T-helper 17 cell (primary cell): ENCODE results near the gene KANSL1. TPM values are rescaled to one million over a fixed set of nuclear protein-coding genes. Genes with fewer than 3 reads are reported as not detected.

Experiments used
- ATAC-seq: fragments of 150-1000 bp; cut with Tn5 transposase; 2 replicates; pipeline ENCODE4 v1.10.0; 2021; ENCODE audit warnings: mild to moderate bottlenecking, moderate library complexity
- DNase-seq, 3 donors: peaks; one replicate each; pipeline versions ENCODE4 v3.0.0 to v3.0.0-alpha.2; 2020 to 2021
- H3K9me3 ChIP-seq: one replicate; pipeline ENCODE4 v1.7.0; 2013; ENCODE audit warnings: low read length, mild to moderate bottlenecking; ENCODE audit not compliant: control insufficient read depth, poor library complexity, severe bottlenecking
- H3K27ac Mint-ChIP-seq: one replicate; pipeline ENCODE4 v1.8.0; 2022; ENCODE audit warnings: mild to moderate bottlenecking, moderate library complexity, mixed read lengths
- H3K27me3 Mint-ChIP-seq: one replicate; pipeline ENCODE4 v1.8.0; 2022; ENCODE audit warnings: mixed read lengths
- H3K36me3 Mint-ChIP-seq: one replicate; pipeline ENCODE4 v1.8.0; 2022; ENCODE audit warnings: low read depth, mixed read lengths
- H3K4me1 Mint-ChIP-seq: one replicate; pipeline ENCODE4 v1.8.0; 2022; ENCODE audit warnings: mild to moderate bottlenecking, mixed read lengths
- H3K4me3 Mint-ChIP-seq: one replicate; pipeline ENCODE4 v1.8.0; 2022; ENCODE audit warnings: mild to moderate bottlenecking, moderate library complexity, mixed read lengths
- total RNA-seq, 4 donors: library from RNA in 2 of 4; stranded (reverse) in 2 of 4; gene quantifications; one replicate each; pipeline ENCODE4 v1.2.3 and lab custom pipeline; 2022 to 2026

The KANSL1 gene
- total RNA-seq, 2 donors from 2014 or later = 142 to 187 TPM

DNA sequence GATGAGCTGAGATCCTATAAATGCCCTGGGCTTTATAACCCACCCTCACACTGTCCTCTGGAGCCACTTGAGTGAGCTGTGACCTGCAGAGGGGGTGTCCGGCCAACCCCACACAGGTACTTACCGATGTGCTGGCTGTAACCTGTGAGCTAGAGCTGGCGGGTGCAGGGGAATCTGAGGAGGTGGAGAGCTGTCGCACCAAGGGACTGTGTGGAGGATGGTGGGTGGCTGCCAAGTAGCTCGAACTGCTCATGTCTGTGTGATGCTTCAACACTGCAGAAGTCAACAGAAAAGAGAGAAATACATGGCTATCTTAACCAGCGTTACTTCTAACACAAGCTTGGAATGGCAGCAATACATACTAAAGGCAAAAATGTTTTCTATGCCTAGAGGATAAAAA lies 154.8 kb downstream of the KANSL1 start:
- peaks cover 11% of the 10 kb centered on the region for H3K36me3 Mint-ChIP-seq
- H3K27me3 Mint-ChIP-seq = no peaks in the 10 kb centered on the region

GRCh38 chr17:46037722-46038255 lies 155.4 kb downstream of the KANSL1 start:
- Mint-ChIP-seq H3K4me1 (peaks cover 17% of the 10 kb centered on the region), H3K4me3 (no peak overlapping the region), H3K36me3 (peaks cover 14% of the 10 kb centered on the region), H3K27me3 (no peaks in the 10 kb centered on the region), H3K27ac (peak overlapping the region; percentile 90)
- DNase-seq (no peak), ATAC-seq (no peak)
- no peaks in the 10 kb centered on the region for H3K9me3 ChIP-seq

More for the DNA sequence above, 154.8 kb downstream of the KANSL1 start:
- H3K9me3 ChIP-seq = no peaks in the 10 kb centered on the region
- peaks cover 19% of the 10 kb centered on the region for H3K4me1 Mint-ChIP-seq
- no peak for DNase-seq
- no peak overlapping the region for H3K4me3 Mint-ChIP-seq
- H3K27ac Mint-ChIP-seq = peak overlapping the region; percentile 90
- no peak for ATAC-seq

DNA sequence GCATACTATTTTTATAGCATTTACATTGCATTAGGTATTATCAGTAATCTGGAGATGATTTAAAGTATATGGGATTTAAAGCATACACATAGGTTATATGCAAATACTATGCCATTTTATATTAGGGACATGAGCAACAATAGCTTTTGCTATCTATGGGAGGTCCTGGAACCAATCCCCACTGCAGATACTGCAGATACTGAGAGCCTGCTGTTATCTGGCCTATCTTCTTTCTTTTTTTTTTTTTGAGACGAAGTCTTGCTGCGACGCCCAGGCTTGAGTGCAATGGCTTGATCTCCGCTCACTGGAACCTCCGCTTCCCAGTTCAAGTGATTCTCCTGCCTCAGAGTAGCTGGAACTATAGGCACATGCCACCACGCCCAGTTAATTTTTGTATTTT lies 156.7 kb downstream of the KANSL1 start:
- DNase-seq (no peak), ATAC-seq (no peak)
- H3K9me3 ChIP-seq = no peaks in the 10 kb centered on the region
- Mint-ChIP-seq H3K4me3 (no peak overlapping the region), H3K27ac (peak overlapping the region; percentile 21), H3K4me1 (peaks cover 17% of the 10 kb centered on the region), H3K36me3 (peaks cover 14% of the 10 kb centered on the region), H3K27me3 (no peaks in the 10 kb centered on the region)

GRCh38 chr17:46035112-46035818 lies 158.0 kb downstream of the KANSL1 start:
- no peak overlapping the region for H3K4me3 Mint-ChIP-seq
- no peaks in the 10 kb centered on the region for H3K9me3 ChIP-seq
- H3K36me3 Mint-ChIP-seq = peaks cover 19% of the 10 kb centered on the region
- ATAC-seq (peak; percentile 83), DNase-seq (no peak)
- H3K27ac Mint-ChIP-seq = peak overlapping the region; percentile 94
- no peaks in the 10 kb centered on the region for H3K27me3 Mint-ChIP-seq
- peaks cover 24% of the 10 kb centered on the region for H3K4me1 Mint-ChIP-seq

- Mint-ChIP-seq H3K27ac (peak overlapping the region; percentile 94), H3K4me3 (no peak overlapping the region), H3K36me3 (peaks cover 19% of the 10 kb centered on the region), H3K4me1 (peaks cover 31% of the 10 kb centered on the region), H3K27me3 (no peaks in the 10 kb centered on the region)
- ATAC-seq (no peak), DNase-seq (no peak)
- H3K9me3 ChIP-seq = no peaks in the 10 kb centered on the region
These were observed 159.8 kb downstream of the KANSL1 start for GRCh38 chr17:46033392-46033791.

DNA sequence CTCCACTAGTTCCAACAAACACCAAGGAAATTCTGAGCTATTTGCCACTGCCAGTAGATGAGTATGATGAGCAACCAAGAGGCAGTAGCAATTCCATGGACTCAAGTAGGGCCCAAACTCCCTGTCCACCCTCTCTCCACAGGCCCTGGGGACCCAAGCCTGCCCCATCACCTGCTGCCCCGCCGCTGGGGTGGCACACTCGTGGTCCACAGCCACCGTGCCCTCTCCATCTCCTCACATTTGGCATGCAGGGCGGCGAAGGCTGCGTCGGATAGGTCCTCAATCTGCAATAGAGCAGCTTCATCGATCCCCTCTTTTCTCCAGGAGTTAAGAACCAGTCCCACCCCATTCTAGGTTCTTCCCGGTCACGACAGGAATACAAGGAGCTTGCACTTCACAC lies 160.3 kb downstream of the KANSL1 start:
- peak overlapping the region; percentile 94 for H3K27ac Mint-ChIP-seq

DNA sequence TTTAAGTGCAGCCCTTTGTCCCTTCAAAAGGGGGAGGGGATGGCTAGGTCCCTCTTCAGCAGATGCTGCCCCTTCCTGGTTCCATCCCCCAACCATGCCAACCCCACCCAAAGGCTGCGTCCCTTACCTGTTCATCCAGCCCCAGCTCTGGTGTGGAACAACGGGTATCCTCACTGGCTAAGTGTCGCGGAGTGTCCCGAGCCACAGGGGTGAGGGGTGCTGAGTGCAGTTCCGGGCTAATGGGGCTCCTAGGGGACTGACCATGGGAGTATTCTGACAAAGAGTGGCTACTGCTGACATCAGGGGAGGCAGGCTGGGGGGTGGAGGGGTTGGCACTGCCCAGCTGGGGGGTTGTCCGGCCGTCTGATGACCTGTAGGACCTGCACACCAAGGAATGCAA lies 161.3 kb downstream of the KANSL1 start:
- Mint-ChIP-seq H3K36me3 (peaks cover 14% of the 10 kb centered on the region), H3K4me1 (peaks cover 27% of the 10 kb centered on the region), H3K27me3 (no peaks in the 10 kb centered on the region), H3K4me3 (no peak overlapping the region), H3K27ac (no peak overlapping the region)
- ATAC-seq = no peak
- no peak for DNase-seq
- H3K9me3 ChIP-seq = no peaks in the 10 kb centered on the region

More for the DNA sequence above, 160.3 kb downstream of the KANSL1 start:
- H3K4me1 Mint-ChIP-seq = peaks cover 26% of the 10 kb centered on the region
- H3K27me3 Mint-ChIP-seq = no peaks in the 10 kb centered on the region
- peaks cover 14% of the 10 kb centered on the region for H3K36me3 Mint-ChIP-seq
- H3K9me3 ChIP-seq = no peaks in the 10 kb centered on the region
- no peak overlapping the region for H3K4me3 Mint-ChIP-seq
- ATAC-seq = no peak
- DNase-seq = no peak

DNA sequence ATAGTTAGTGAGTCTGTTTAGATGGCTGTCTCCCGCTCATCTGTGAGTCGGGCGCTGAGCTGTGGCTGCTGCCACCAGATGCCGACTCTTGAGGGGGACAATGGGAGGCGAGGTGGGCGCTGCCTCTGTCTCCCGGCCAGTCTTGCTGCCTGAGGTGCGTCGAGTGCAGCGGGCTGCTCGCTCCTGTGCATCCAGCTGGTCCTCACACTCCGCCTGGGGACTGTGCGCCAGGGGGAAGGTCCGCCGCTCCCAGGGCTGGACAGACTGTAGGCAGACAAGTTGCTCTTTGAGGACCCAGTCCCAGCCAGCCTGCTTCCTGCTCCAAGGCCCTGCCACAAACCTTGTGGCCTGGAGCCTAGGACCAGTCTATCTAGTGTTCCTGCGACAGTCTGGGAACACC lies 161.8 kb downstream of the KANSL1 start:
- Mint-ChIP-seq H3K36me3 (peaks cover 14% of the 10 kb centered on the region), H3K4me3 (no peak overlapping the region), H3K4me1 (peaks cover 28% of the 10 kb centered on the region), H3K27ac (no peak overlapping the region), H3K27me3 (no peaks in the 10 kb centered on the region)
- H3K9me3 ChIP-seq = no peaks in the 10 kb centered on the region
- DNase-seq (no peak), ATAC-seq (no peak)

- H3K27me3 Mint-ChIP-seq = no peaks in the 10 kb centered on the region
- H3K9me3 ChIP-seq = no peaks in the 10 kb centered on the region
- H3K27ac Mint-ChIP-seq = peak overlapping the region; percentile 94
- peaks cover 14% of the 10 kb centered on the region for H3K36me3 Mint-ChIP-seq
- no peak for ATAC-seq
- H3K4me3 Mint-ChIP-seq = no peak overlapping the region
- no peak for DNase-seq
- H3K4me1 Mint-ChIP-seq = peaks cover 25% of the 10 kb centered on the region
These were observed 162.5 kb downstream of the KANSL1 start for GRCh38 chr17:46030752-46031151.

DNA sequence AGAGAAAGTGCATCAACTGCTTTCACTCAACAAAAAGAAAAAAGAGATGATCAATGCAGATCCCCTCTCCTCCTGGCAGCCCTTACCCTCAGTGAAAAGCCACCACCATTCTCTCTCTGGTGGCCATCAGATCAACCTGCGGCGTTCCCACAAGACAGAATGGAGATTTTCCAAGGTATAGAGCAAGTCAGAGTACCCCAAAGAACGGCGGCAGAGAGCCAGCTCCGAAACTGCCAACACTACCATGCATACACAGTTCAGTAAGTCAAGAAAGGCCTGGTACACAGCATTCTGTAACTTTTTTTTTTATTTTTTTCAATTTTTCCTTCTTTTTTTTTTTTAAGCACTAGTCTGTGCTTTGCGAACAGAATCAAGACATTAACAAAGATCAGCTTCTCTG lies 163.6 kb downstream of the KANSL1 start:
- Mint-ChIP-seq H3K4me3 (peak overlapping the region; percentile 7), H3K36me3 (peaks cover 11% of the 10 kb centered on the region), H3K27ac (peak overlapping the region; percentile 94), H3K27me3 (no peaks in the 10 kb centered on the region), H3K4me1 (peaks cover 22% of the 10 kb centered on the region)
- ATAC-seq (no peak), DNase-seq (no peak)
- H3K9me3 ChIP-seq = no peaks in the 10 kb centered on the region

DNA sequence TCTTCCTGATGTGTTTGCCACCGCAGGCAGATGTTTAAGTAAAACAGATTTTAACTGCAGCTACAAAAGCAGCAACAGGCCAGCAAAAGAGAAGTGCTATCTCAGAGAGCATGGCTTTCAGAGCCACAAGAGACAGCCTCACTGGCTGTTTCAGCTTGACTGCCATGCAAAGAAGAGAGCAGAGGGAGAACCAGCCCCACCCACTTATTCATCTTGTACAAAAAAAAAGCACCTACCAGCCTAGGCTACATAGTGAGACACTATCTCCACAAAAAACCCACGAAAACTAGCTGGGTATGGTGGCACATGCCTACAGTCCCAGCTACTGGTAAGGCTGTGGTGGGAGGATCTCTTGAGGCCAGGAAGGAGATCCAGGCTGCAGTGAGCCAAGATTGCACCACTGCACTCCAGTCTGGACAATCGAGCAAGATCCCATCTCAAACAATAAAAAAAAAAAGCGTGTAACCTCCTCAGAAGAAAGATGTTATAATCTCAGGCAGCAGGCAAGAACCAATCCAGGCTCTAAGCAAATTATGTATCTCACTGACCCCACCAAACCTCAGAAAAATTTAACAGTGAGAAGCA lies 164.2 kb downstream of the KANSL1 start:
- peak overlapping the region; percentile 94 for H3K27ac Mint-ChIP-seq
- DNase-seq (no peak), ATAC-seq (peak; percentile 45)
- peaks cover 20% of the 10 kb centered on the region for H3K4me1 Mint-ChIP-seq
- H3K27me3 Mint-ChIP-seq = no peaks in the 10 kb centered on the region
- no peaks in the 10 kb centered on the region for H3K9me3 ChIP-seq
- peaks cover 8% of the 10 kb centered on the region for H3K36me3 Mint-ChIP-seq
- peak overlapping the region; percentile 7 for H3K4me3 Mint-ChIP-seq

GRCh38 chr17:46028374-46028773 lies 164.9 kb downstream of the KANSL1 start:
- Mint-ChIP-seq H3K4me1 (peaks cover 20% of the 10 kb centered on the region), H3K4me3 (no peak overlapping the region), H3K27ac (peak overlapping the region; percentile 94), H3K36me3 (peaks cover 8% of the 10 kb centered on the region), H3K27me3 (no peaks in the 10 kb centered on the region)
- DNase-seq (no peak), ATAC-seq (no peak)
- no peaks in the 10 kb centered on the region for H3K9me3 ChIP-seq

- ATAC-seq = no peak
- no peak for DNase-seq
- no peaks in the 10 kb centered on the region for H3K9me3 ChIP-seq
- Mint-ChIP-seq H3K27ac (peak overlapping the region; percentile 86), H3K36me3 (peaks cover 5% of the 10 kb centered on the region), H3K27me3 (no peaks in the 10 kb centered on the region), H3K4me3 (no peak overlapping the region), H3K4me1 (peaks cover 23% of the 10 kb centered on the region)
These were observed 165.3 kb downstream of the KANSL1 start for GRCh38 chr17:46027976-46028325.
